Skeletal muscle tissue (tissue), 4 donors: ENCODE results near the gene CBFA2T2. TPM values are rescaled to one million over a fixed set of nuclear protein-coding genes. Genes with fewer than 3 reads are reported as not detected.
"Not testable (repeated sequence)": the region's sequence is repeated elsewhere in the genome, so short reads cannot be mapped to it uniquely, and the experiment has no call there.

Experiments
- H3K27ac ChIP-seq: one replicate; pipeline ENCODE4 v1.7.0; 2013; ENCODE audit warnings: mild to moderate bottlenecking, low read depth, low read length, inconsistent platforms
- H3K27me3 ChIP-seq, 3 donors: one replicate each; pipeline ENCODE4 v1.7.0; 2013; ENCODE audit warnings: low read length in 3 of 3; ENCODE audit not compliant: control insufficient read depth in 3 of 3, insufficient read depth in 3 of 3
- H3K36me3 ChIP-seq, 3 donors: one replicate each; pipeline ENCODE4 v1.7.0; 2013; ENCODE audit warnings: low read length in 3 of 3; ENCODE audit not compliant: control insufficient read depth in 3 of 3, insufficient read depth in 3 of 3
- H3K4me1 ChIP-seq, 3 donors: one replicate each; pipeline ENCODE4 v1.7.0; 2013; ENCODE audit warnings: low read length in 3 of 3, mild to moderate bottlenecking in 3 of 3; ENCODE audit not compliant: control insufficient read depth in 3 of 3, insufficient read depth in 3 of 3
- H3K4me3 ChIP-seq, 3 donors: one replicate each; pipeline ENCODE4 v1.7.0; 2013; ENCODE audit warnings: low read length in 3 of 3
- H3K9ac ChIP-seq, 3 donors: one replicate each; pipeline ENCODE4 v1.7.0; 2013; ENCODE audit warnings: low read length in 3 of 3, mild to moderate bottlenecking in 3 of 3, moderate library complexity in 2 of 3, low read depth in 1 of 3
- H3K9me3 ChIP-seq, 3 donors: one replicate each; pipeline ENCODE4 v1.7.0; 2013; ENCODE audit warnings: low read length in 3 of 3; ENCODE audit not compliant: control insufficient read depth in 3 of 3
- total RNA-seq: library from RNA; depleted of rRNA; stranded (reverse); fragments of >200 nt; gene quantifications from one replicate; pipeline ENCODE4 v1.2.3, GENCODE V29; 2014
- donor health status: Osteomylitis.

Gene CBFA2T2
- total RNA-seq, 1 donor from 2014 or later: 10.4 TPM

- H3K36me3 ChIP-seq: no peaks in the 10 kb centered on the region
- H3K9ac ChIP-seq: no peak overlapping the region
- no peaks in the 10 kb centered on the region for H3K4me1 ChIP-seq
- no peak overlapping the region for H3K4me3 ChIP-seq
- H3K27ac ChIP-seq: no peak overlapping the region
- no peaks in the 10 kb centered on the region for H3K9me3 ChIP-seq
- H3K27me3 ChIP-seq: no peaks in the 10 kb centered on the region
Observed at GRCh38 chr20:33482581-33482980, 7.3 kb upstream of the CBFA2T2 start.

DNA sequence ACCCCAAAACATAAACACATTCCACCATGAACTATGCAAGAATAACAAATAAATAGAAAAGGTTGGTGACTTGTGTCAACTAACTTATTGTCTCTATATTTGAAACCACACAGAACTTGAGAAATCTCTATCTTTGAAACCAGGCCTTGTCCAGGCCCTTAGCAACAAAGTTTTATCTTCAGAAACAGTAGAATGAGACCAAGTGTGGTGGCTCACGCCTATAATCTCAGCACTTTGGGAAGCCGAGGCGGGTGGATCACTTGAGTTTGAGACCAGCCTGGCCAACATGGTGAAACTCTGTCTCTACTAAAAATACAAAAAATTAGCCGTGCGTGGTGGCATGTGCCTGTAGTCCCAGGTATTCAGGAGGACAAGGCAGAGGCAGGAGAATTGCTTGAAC, 6.7 kb upstream of the CBFA2T2 start:
- H3K27ac ChIP-seq, H3K9me3 ChIP-seq, H3K4me3 ChIP-seq, H3K27me3 ChIP-seq, H3K4me1 ChIP-seq, H3K36me3 ChIP-seq, H3K9ac ChIP-seq: not testable (repeated sequence)

DNA sequence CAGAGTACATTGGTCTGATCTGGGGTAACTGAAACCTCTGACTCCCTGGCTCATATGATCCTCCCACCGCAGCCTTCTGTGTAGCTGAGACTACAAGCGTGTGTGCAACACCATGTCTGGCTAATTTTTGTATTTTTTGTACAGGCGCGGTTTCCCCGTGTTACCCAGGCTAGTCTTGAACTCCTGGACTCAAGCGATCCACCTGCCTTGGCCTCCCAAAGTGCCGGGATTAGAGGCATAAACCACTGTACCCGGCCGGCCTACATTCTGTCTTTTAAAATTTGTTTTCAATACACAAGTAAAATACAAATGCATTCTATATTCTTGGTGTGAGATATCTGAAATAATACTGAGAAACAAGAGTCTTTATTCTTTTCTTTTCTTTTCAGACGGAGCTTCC, 1.7 kb upstream of the CBFA2T2 start:
- Histone ChIP-seq H3K27me3 (no peaks in the 10 kb centered on the region), H3K36me3 (no peaks in the 10 kb centered on the region), H3K9ac (no peak overlapping the region), H3K4me1 (peaks cover 5 to 10% (median 9%) of the 10 kb centered on the region in 3 donors), H3K27ac (no peak overlapping the region), H3K9me3 (no peaks in the 10 kb centered on the region), H3K4me3 (no peak overlapping the region)

GRCh38 chr20:33488661-33489494, 1.0 kb upstream of the CBFA2T2 start:
- Histone ChIP-seq H3K9ac (peak overlapping the region; percentile 88 to 90 (median 89)), H3K4me3 (peak overlapping the region; percentile 81 to 86 (median 83)), H3K27ac (peak overlapping the region; percentile 97)
- not testable (repeated sequence) for H3K36me3 ChIP-seq, H3K27me3 ChIP-seq, H3K9me3 ChIP-seq, H3K4me1 ChIP-seq

DNA sequence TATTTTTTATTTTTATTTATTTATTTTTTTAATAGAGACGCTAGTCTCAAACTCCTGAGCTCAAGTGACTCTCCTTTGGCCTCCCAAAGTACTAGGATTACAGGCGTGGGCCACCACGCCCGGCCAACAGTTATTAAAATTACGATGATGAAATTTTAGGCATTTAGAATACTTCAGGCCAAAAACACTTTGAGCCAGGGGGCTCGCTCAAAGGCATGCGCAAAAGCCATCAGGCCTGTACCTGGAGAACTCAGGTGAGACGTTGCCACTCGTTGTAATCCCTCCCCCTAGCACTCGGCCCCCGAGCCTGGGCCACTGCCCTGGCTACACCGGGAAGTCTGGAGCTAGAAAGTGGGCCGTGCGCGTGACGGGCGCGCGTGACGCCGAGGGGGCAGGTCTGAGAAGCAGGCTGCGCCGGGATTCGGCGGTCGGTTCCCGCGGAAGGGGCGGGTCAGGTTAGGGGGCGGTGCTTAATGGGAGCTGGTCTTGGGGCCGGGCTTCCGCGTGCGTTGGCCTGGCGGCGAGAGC, 337 bp upstream of the CBFA2T2 start:
- Histone ChIP-seq H3K4me3 (peak overlapping the region; percentile 81 to 86 (median 83)), H3K9me3 (no peaks in the 10 kb centered on the region), H3K4me1 (peaks cover 5 to 10% (median 9%) of the 10 kb centered on the region in 3 donors), H3K27me3 (no peaks in the 10 kb centered on the region), H3K27ac (peak overlapping the region; percentile 97), H3K36me3 (no peaks in the 10 kb centered on the region), H3K9ac (peak overlapping the region; percentile 88 to 90 (median 89))

DNA sequence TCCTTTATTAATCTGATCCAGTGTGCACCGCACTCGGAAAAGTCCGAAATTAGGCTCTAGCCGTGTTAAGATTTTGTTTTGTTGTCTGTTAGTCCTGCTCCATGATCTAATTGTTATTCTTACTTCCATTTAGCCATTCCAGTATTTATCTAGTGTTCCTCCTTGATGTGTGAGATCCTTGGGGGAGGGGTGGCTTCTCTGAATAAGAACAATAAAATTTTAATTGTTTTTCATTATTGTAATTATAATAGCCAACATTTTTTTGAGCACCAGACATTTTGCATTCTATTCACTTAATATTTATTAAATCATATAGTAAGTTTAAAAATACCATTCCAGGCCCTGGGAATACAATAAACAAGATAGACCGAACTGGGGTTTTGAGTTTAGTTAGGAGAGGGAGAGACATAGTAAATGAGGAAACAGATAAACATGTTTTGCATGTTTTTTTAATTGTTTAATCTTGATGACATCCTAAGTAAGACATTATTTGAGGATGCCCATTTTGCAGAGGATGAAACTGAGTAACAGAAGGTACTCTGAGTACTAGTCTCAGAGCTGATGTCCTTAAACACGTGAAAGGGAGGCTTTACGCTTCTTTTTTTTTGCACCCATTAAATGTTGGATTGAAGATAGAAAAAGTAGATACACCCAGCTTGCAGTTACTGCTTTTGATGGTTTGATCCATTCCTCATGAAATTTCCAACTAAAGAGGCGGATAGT, 1.2 kb downstream of the CBFA2T2 start:
- Histone ChIP-seq H3K9me3 (no peaks in the 10 kb centered on the region), H3K4me1 (peaks cover 5 to 11% (median 10%) of the 10 kb centered on the region in 3 donors), H3K9ac (peak overlapping the region; percentile 73 to 94 (median 92)), H3K36me3 (no peaks in the 10 kb centered on the region), H3K27me3 (no peaks in the 10 kb centered on the region), H3K27ac (peak overlapping the region; percentile 91), H3K4me3 (peak overlapping the region; percentile 86 to 90 (median 88))

DNA sequence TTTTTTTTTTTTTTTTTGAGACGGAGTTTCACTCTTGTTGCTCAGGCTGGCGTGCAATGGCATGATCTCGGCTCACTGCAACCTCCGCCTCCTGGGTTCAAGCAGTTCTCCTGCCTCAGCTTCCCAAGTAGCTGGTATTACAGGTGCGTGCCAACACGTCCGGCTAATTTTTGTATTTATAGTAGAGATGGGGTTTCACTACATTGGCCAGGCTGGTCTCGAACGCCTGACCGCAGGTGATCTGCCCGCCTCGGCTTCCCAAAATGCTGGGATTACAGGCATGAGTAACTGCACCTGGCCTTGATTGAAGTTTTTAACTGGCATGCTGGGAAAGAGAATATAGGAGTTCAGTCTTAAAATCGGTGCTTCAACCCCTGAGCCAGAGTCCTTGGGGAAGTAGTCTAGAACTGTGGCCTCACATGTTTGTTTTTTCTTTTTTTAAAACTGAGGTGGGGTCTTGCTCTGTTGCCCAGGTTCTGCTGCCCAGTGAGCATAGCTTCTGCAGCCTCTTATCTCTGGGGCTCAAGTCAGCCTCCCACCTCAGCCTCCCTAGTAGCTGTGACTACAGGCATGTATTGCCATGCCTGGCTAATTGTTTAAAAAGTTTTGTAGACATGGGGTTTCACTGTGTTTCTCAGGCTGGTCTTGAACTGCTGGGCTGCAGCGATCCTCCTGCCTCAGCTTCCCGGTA, 3.3 kb downstream of the CBFA2T2 start:
- no peak overlapping the region for H3K4me3 ChIP-seq
- H3K27me3 ChIP-seq: no peaks in the 10 kb centered on the region
- no peaks in the 10 kb centered on the region for H3K36me3 ChIP-seq
- no peaks in the 10 kb centered on the region for H3K9me3 ChIP-seq
- H3K27ac ChIP-seq: no peak overlapping the region
- H3K9ac ChIP-seq: no peak overlapping the region
- peaks cover 5 to 16% (median 13%) of the 10 kb centered on the region in 3 donors for H3K4me1 ChIP-seq

DNA sequence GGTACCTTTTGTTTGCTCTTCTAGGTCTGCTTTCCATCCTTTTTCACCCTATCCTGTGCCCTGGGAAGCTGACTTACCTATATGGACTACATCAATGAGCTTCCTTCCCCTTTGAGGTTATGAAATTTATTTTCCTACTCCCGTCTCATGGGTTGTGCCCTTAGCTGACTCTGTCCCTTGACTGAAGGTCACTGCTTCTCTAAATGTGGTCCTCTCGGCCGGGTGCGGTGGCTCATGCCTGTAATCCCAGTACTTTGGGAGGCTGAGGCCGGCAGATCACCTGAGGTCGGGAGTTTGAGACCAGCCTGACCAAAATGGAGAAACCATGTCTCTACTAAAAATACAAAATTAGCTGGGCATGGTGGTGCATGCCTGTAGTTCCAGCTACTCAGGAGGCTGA, 6.9 kb downstream of the CBFA2T2 start:
- H3K27me3 ChIP-seq, H3K27ac ChIP-seq, H3K4me3 ChIP-seq, H3K36me3 ChIP-seq, H3K9me3 ChIP-seq, H3K9ac ChIP-seq: not testable (repeated sequence)
- peaks cover 8 to 14% (median 11%) of the 10 kb centered on the region in 3 donors for H3K4me1 ChIP-seq

GRCh38 chr20:33499355-33499754, 9.5 kb downstream of the CBFA2T2 start:
- no peak overlapping the region for H3K4me3 ChIP-seq
- H3K9ac ChIP-seq: no peak overlapping the region
- H3K27ac ChIP-seq: no peak overlapping the region
- peaks cover 8 to 14% (median 11%) of the 10 kb centered on the region in 3 donors for H3K4me1 ChIP-seq
- no peaks in the 10 kb centered on the region for H3K9me3 ChIP-seq
- H3K27me3 ChIP-seq: no peaks in the 10 kb centered on the region
- no peaks in the 10 kb centered on the region for H3K36me3 ChIP-seq
